Measurements from ENCODE around the gene CRHR1.

GRCh38 chr17:45809499-45809898, 25.4 kb downstream of the CRHR1 start:
- TF ChIP-seq, protein P1, sequence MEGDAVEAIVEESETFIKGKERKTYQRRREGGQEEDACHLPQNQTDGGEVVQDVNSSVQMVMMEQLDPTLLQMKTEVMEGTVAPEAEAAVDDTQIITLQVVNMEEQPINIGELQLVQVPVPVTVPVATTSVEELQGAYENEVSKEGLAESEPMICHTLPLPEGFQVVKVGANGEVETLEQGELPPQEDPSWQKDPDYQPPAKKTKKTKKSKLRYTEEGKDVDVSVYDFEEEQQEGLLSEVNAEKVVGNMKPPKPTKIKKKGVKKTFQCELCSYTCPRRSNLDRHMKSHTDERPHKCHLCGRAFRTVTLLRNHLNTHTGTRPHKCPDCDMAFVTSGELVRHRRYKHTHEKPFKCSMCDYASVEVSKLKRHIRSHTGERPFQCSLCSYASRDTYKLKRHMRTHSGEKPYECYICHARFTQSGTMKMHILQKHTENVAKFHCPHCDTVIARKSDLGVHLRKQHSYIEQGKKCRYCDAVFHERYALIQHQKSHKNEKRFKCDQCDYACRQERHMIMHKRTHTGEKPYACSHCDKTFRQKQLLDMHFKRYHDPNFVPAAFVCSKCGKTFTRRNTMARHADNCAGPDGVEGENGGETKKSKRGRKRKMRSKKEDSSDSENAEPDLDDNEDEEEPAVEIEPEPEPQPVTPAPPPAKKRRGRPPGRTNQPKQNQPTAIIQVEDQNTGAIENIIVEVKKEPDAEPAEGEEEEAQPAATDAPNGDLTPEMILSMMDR (IDR thresholded peaks at IDR 0.05; ENCODE audit: insufficient read depth, low read length, poor library complexity, severe bottlenecking): no peak
- TF ChIP-seq EZH2phosphoT487 (conservative IDR thresholded peaks at IDR 0.05; ENCODE audit: low read length): no peak
